Measurements from ENCODE around the gene GSTO1.

GRCh38 chr10:104307576-104308438 is 53.1 kb downstream of the GSTO1 start:
- TF ChIP-seq CTCF (conservative IDR thresholded peaks at IDR 0.05; ENCODE audit: low read depth, low read length) = no peak
- no peak for TF ChIP-seq EZH2 (IDR thresholded peaks at IDR 0.05; ENCODE audit: borderline replicate concordance, low read depth, low read length, poor library complexity, severe bottlenecking)
